ENCODE measurements around the gene PHF20. TPM values are rescaled to one million over a fixed set of nuclear protein-coding genes. Genes with fewer than 3 reads are reported as not detected.

Gene PHF20
- total and polyA plus RNA-seq, 2 of the 13 experiments (the other 11 are each of a cell fraction or from before 2014, with no cell fraction given): 22.8 to 34.1 TPM

DNA sequence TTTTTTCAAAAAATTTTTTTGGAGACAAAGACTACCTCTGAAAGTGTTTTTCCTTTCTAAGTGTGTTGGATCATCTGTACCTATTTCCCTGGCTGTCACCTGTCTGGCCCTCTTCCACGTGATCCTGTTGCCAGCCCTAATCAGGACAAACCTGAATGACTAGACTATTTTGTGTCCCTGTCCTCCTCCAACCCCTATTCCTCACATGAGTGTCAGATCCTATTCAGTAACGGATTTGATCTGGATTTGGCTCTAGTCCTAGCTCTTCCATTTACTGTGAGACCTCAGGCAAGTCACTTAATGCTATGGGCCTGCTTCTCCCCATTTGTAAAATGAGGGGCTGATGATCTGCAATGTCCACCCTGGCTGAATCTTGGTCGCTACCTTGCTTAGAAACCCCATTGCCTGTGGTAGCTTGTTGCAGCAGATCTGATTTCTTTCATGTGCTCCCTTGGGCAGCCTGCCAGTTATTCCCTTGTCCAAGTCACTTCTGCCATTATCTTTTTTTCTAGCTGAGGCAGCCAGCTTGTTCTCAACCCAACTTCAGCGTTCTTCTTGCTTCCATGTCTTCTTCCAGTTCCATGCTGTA is 4.8 kb downstream of the PHF20 start (continued):
- TF ChIP-seq, protein P1, sequence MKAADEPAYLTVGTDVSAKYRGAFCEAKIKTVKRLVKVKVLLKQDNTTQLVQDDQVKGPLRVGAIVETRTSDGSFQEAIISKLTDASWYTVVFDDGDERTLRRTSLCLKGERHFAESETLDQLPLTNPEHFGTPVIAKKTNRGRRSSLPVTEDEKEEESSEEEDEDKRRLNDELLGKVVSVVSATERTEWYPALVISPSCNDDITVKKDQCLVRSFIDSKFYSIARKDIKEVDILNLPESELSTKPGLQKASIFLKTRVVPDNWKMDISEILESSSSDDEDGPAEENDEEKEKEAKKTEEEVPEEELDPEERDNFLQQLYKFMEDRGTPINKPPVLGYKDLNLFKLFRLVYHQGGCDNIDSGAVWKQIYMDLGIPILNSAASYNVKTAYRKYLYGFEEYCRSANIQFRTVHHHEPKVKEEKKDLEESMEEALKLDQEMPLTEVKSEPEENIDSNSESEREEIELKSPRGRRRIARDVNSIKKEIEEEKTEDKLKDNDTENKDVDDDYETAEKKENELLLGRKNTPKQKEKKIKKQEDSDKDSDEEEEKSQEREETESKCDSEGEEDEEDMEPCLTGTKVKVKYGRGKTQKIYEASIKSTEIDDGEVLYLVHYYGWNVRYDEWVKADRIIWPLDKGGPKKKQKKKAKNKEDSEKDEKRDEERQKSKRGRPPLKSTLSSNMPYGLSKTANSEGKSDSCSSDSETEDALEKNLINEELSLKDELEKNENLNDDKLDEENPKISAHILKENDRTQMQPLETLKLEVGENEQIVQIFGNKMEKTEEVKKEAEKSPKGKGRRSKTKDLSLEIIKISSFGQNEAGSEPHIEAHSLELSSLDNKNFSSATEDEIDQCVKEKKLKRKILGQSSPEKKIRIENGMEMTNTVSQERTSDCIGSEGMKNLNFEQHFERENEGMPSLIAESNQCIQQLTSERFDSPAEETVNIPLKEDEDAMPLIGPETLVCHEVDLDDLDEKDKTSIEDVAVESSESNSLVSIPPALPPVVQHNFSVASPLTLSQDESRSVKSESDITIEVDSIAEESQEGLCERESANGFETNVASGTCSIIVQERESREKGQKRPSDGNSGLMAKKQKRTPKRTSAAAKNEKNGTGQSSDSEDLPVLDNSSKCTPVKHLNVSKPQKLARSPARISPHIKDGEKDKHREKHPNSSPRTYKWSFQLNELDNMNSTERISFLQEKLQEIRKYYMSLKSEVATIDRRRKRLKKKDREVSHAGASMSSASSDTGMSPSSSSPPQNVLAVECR (CRISPR knock-in tag; IDR thresholded peaks at IDR 0.05; ENCODE audit: borderline replicate concordance): no peak; the same call in 1 of the 2 replicates
- TF ChIP-seq ZNF468 (CRISPR knock-in tag; IDR thresholded peaks at IDR 0.05): no peak
- TF ChIP-seq ERF (CRISPR knock-in tag; IDR thresholded peaks at IDR 0.05): 0 out of 2 replicates have a peak, but pooled peaks have one; percentile 18
- TF ChIP-seq ZNF232 (CRISPR knock-in tag; IDR thresholded peaks at IDR 0.05; ENCODE audit: borderline replicate concordance): no peak
- no peak for TF ChIP-seq ESRRA (CRISPR knock-in tag; IDR thresholded peaks at IDR 0.05; ENCODE audit: low read depth)
- no peak for TF ChIP-seq ZNF264 (CRISPR knock-in tag; IDR thresholded peaks at IDR 0.05)
- TF ChIP-seq, protein P2, sequence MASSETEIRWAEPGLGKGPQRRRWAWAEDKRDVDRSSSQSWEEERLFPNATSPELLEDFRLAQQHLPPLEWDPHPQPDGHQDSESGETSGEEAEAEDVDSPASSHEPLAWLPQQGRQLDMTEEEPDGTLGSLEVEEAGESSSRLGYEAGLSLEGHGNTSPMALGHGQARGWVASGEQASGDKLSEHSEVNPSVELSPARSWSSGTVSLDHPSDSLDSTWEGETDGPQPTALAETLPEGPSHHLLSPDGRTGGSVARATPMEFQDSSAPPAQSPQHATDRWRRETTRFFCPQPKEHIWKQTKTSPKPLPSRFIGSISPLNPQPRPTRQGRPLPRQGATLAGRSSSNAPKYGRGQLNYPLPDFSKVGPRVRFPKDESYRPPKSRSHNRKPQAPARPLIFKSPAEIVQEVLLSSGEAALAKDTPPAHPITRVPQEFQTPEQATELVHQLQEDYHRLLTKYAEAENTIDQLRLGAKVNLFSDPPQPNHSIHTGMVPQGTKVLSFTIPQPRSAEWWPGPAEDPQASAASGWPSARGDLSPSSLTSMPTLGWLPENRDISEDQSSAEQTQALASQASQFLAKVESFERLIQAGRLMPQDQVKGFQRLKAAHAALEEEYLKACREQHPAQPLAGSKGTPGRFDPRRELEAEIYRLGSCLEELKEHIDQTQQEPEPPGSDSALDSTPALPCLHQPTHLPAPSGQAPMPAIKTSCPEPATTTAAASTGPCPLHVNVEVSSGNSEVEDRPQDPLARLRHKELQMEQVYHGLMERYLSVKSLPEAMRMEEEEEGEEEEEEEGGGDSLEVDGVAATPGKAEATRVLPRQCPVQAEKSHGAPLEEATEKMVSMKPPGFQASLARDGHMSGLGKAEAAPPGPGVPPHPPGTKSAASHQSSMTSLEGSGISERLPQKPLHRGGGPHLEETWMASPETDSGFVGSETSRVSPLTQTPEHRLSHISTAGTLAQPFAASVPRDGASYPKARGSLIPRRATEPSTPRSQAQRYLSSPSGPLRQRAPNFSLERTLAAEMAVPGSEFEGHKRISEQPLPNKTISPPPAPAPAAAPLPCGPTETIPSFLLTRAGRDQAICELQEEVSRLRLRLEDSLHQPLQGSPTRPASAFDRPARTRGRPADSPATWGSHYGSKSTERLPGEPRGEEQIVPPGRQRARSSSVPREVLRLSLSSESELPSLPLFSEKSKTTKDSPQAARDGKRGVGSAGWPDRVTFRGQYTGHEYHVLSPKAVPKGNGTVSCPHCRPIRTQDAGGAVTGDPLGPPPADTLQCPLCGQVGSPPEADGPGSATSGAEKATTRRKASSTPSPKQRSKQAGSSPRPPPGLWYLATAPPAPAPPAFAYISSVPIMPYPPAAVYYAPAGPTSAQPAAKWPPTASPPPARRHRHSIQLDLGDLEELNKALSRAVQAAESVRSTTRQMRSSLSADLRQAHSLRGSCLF (CRISPR knock-in tag; IDR thresholded peaks at IDR 0.05; ENCODE audit: borderline replicate concordance): no peak
